GM20431 (cell line): ENCODE results near the gene GOLGA8F.
"Not testable (repeated sequence)": the region's sequence is repeated elsewhere in the genome, so short reads cannot be mapped to it uniquely, and the experiment has no call there.

Source experiments
- in situ Hi-C: fragments of 300-500 bp; cut with MseI, MboI; formaldehyde crosslinking; loops from one replicate; pipeline ENCODE4 v1.15.0; 2020; ENCODE audit warnings: low sequenced_read_pairs; ENCODE audit not compliant: unreplicated experiment

The GOLGA8F gene, protein sequence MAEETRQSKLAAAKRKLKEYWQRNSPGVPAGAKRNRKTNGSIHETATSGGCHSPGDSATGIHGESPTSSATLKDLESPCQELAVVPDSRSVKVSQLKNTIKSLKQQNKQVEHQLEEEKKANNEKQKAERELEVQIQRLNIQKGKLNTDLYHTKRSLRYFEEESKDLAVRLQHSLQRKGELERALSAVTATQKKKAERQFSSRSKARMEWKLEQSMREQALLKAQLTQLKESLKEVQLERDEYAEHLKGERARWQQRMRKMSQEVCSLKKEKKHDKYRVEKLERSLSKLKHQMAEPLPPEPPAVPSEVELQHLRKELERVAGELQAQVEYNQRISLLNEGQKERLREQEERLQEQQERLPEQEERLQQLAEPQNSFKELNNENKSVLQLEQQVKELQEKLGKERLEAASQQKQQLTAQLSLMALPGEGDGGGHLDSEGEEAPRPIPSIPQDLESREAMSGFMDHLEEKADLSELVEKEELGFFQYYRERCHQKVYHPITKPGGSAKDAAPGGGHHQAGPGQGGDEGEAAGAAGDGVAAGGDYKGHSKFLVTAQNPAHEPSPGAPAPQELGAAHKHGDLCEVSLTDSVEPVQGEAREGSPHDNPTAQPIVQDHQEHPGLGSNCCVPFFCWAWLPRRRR

GRCh38 chr15:28378364-28378763, at the start of gene GOLGA8F:
GOLGA8F (plus strand) TSS chr15:28378664; CDS start chr15:28378762, 98 bp downstream.
- in situ Hi-C loops, result not testable (repeated sequence)

- in situ Hi-C loops, result not testable (repeated sequence)
Measured at GRCh38 chr15:28357984-28358383, 20.5 kb upstream of the GOLGA8F start, which contains the start of gene GOLGA6L24. GOLGA6L24 (minus strand) TSS chr15:28358084; CDS start chr15:28358023, 61 bp downstream.

- in situ Hi-C loops, result not testable (repeated sequence)
Measured at GRCh38 chr15:28365502-28365901, 13.0 kb upstream of the GOLGA8F start.

DNA sequence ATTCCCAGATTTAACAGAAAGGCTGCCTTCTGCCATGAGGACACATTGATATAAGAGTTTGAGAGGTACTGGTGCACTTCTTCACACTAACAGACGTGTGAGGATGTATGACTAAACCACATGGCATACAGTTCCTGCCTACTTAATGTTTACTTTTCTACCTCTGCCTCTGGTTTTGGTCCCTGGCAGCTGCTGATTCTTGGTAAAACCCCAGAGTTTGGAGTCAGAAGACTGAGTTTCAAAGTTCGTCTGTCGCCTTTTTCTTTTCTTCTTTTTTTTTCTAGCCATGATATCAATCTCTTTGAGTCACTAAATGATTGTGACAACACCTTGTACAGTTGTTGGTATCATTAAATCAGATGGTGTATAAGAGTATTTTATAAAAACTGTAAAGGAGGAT, 1.6 kb downstream of the GOLGA8F start:
- in situ Hi-C loops, result not testable (repeated sequence)

- in situ Hi-C loops, result not testable (repeated sequence)
Measured at GRCh38 chr15:28396022-28396421, 17.6 kb downstream of the GOLGA8F start.

- in situ Hi-C loops, result not testable (repeated sequence)
Measured at GRCh38 chr15:28402774-28403435, 24.4 kb downstream of the GOLGA8F start.

GRCh38 chr15:28420470-28420869, 42.0 kb downstream of the GOLGA8F start:
- in situ Hi-C loops, result not testable (repeated sequence)

GRCh38 chr15:28435594-28435993, 57.1 kb downstream of the GOLGA8F start:
- in situ Hi-C loops, result not testable (repeated sequence)
